GM10266 (cell line): ENCODE data around the gene RAB22A.
A peak's percentile ranks its signal among the peaks of the same experiment; 100 is the strongest.
"Not testable (repeated sequence)": the region's sequence is repeated elsewhere in the genome, so short reads cannot be mapped to it uniquely, and the experiment has no call there.

Experiments
- DNase-seq: peaks from one replicate; pipeline ENCODE4 v3.0.0; 2012; ENCODE audit errors: extremely low spot score
- CTCF ChIP-seq: IDR thresholded peaks from 2 replicates; pipeline ENCODE4 v1.5.1; 2012; ENCODE audit warnings: mild to moderate bottlenecking, low read depth; ENCODE audit not compliant: control insufficient read depth, insufficient read depth; ENCODE audit errors: missing control alignments

RAB22A gene

GRCh38 chr20:58407201-58407873 lies 97.8 kb downstream of the RAB22A start:
- DNase-seq, result no peak
- TF ChIP-seq CTCF, result no peak

DNA sequence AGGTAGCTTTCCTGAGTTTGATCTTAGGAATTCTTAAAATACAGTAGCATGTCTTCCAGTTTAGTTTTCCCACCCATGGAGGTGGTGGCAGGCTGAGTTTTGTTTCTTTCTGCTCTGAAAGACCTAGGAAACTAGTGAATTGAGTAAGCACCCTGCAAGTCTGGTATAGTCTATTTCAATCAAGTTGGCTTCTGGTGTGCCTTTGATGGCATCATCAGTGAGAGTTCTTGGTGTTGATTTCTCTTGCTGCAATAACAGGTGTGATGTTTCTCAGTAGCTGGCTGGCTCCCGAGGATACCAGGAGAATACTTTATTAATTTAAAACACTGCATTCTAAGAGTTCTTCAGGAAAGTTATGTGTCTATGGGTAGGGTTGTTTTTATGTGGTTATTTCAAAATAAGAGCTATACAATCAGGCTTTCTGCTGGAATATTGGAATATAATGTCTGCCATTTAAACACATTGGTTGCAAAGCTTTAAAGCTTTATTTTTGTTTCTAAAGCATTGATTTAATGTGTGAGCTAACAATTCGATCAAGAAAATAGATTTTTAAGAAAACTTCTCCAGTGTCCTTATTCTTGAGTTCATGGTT lies 98.5 kb downstream of the RAB22A start:
- DNase-seq, result peak; percentile 64
- TF ChIP-seq CTCF, result no peak

DNA sequence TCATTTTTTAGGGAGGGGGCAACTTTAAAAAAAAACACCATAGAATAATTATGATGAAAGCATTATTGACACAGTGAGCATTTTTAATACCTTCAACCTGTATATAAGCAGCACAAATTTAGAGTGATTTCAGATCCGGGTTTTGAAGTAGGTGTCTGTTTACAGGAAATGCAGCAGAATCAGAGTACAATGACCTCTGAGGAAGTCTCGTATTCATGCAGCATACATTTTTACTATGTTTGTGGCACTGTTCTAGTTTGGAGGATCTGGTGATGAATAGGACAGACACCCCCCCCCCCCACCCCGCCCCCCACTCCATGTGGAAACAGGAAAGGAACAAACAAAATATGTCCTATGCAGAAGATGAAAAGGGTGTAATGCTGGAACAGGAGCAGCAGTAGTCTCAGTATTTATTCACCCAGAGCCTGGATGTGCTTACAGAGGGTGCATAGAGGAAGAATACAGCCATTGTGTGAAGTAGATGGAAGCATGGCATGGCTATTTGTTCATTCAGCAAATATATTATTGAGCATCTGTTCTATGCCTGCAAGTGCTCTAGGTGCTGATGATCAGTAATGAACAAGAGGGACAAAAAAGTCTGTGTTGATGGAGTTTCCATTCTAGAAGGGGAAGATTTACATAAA lies 99.2 kb downstream of the RAB22A start:
- no peak for TF ChIP-seq CTCF
- peak; percentile 51 for DNase-seq

- not testable (repeated sequence) for DNase-seq
Observed at GRCh38 chr20:58414216-58414615, 104.7 kb downstream of the RAB22A start.

- DNase-seq, result not testable (repeated sequence)
Observed at GRCh38 chr20:58414786-58415185, 105.3 kb downstream of the RAB22A start.

- TF ChIP-seq CTCF, result no peak
- DNase-seq, result no peak
Observed at GRCh38 chr20:58416057-58416456, 106.5 kb downstream of the RAB22A start.

GRCh38 chr20:58416835-58417234 lies 107.3 kb downstream of the RAB22A start:
- TF ChIP-seq CTCF, result no peak
- DNase-seq, result no peak
